DND-41 (cell line): ENCODE data around the gene KRTAP10-8.
"Not testable (repeated sequence)": the region's sequence is repeated elsewhere in the genome, so short reads cannot be mapped to it uniquely, and the experiment has no call there.

Source experiments
- CTCF ChIP-seq: IDR thresholded peaks from 2 replicates; pipeline ENCODE4 v1.5.1; 2012; ENCODE audit warnings: borderline replicate concordance, low read length, moderate library complexity, mild to moderate bottlenecking; ENCODE audit not compliant: poor library complexity, severe bottlenecking; ENCODE audit errors: extremely low read depth
- EZH2 ChIP-seq: IDR thresholded peaks from 3 replicates; pipeline ENCODE4 v1.6.1; 2012; ENCODE audit warnings: borderline replicate concordance, low read depth, mild to moderate bottlenecking, moderate library complexity, low read length, inconsistent platforms; ENCODE audit not compliant: severe bottlenecking

DNA sequence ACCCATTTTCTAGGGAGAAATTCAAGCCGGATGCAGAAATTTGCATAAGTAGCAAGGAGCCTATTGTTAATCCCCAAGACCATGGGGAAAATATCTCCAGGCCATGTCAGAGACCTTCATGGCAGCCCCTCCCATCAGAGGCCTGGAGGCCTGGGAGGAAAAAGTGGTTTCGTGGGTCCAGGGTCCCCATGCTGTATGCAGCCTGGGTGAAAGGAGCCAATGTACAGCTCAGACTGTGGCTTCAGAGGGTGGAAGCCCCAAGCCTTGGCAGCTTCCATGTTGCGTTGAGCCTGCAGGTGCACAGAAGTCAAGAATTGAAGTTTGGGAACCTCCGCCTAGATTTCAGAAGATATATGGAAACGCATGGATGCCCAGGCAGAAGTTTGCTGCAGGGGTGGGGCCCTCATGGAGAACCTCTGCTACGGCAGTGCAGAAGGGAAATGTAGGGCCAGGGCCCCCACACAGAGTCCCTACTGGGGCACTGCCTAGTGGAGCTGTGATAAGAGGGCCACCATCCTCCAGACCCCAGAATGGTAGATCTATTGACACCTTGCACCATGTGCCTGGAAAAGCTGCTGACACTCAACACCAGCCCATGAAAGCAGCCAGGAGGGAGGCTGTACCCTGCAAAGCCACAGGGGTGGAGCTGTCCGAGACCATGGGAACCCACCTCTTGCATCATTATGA lies 1.6 kb upstream of the KRTAP10-8 start:
- TF ChIP-seq CTCF, EZH2: not testable (repeated sequence)
